Measurements from ENCODE around the gene ADAM33.

Gene ADAM33

DNA sequence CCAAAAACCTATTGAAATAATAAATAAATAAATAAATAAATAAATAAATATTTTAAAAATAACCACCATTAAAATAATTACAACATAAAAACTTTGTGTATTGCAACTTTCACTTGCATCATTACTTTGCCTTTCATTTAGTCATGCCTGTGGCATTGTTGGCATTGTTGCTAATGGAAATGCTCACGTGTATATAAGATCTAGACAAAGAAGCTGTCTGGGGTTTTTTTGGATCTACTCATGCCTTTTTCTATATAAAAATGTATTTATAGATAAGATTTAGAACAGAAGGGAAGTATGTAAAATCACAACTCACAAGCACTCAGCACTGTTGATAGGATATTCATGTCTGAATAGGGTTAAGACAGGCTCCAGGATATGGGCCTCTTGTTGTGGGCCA, 46.5 kb downstream of the ADAM33 start:
- no peak for DNase-seq

DNA sequence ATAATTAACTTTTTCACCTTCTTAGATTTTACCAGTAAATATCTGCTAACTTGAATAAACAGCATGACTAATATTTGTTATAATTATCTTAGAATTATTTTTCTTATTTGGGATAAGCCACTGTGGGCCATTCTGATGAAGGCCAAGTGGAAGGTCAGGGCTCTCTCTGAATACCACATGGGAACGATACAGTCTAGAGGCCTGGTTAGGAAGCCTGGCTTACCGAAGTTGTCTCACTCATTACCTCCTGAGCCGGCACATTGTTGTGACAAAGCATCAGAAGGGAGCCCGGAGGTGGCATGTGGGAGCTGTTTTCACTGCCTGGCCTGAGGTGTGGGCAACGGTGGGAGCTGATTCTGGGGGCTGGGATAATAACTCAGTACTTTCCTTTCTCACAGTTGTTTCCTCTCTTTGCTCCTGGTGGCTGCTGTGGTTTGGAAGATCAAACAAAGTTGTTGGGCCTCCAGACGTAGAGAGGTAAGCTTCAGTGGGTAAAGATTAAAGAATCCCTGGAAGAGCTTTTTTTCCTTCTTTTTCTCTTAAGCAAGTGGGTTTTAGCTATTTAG, 47.8 kb downstream of the ADAM33 start:
- no peak for DNase-seq

DNA sequence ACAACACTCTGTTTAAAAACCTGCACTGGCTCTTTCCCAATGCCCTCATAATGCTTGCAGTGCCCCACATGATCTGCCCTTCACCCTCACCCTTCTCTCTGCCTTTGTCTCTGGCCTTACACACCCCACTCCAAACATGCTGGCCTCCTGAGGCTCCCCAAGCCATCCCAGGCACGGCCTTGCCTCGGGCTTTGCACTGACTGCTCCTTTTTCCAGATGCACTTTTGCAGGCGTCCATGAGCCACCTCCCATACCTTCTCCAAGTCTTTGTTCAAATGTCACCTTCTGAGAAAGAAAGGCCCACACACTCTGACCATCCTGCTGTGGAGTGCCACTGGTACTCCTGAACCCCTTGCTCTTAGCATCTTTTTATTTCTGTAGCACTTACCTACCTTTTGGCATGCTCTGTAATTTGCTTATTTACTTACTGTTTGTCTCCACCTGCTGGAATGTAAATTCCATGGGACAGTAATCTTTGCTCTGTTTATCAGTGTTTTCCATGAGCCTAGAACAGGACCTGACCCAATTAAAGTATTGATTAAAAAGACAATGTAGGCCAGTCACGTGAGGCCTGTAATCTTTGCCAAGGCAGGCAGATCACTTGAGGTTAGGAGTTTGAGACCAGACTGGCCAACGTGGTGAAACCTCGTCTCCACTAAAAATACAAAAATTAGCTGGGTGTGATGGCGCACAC, 49.4 kb downstream of the ADAM33 start:
- DNase-seq, result peak; percentile 38

DNA sequence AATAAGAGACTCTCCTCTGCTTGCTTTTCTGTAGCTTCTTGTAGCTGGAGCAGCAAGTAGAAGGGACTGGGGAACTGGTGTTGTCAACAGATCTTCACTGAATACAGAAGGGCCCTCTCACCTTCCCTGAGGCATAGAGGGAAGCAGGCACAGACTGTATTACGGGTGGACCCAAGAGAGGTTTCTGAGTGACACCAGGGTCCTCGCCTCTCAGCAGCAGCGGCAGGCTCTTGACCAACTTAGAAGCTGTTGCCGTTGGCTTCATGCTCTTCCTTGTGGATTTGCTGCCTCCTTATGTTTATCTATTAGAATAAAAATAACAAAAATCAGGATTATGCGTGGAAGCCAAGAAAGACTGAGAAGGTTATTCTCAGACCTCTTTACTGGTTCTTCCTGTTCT, 50.3 kb downstream of the ADAM33 start:
- no peak for DNase-seq

DNA sequence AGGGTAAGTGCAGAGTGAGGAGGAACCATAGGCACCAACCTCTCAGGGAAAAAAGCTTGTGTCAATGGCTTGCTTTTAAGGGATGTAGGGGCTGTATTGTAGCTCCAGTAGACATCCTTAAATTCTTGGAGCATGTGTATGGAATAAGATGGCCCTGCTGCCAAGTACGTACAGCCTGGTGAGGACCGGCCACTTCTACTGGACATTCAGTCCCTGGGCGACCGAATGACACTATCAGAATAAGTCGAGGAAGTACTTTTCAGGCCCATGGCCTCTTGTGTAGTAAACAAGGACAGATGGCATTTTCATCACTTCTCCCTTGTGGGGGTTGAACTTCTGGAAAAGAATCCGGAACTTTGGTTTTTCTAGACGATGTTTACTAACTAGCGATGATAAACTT, 51.4 kb downstream of the ADAM33 start:
- no peak for DNase-seq

DNA sequence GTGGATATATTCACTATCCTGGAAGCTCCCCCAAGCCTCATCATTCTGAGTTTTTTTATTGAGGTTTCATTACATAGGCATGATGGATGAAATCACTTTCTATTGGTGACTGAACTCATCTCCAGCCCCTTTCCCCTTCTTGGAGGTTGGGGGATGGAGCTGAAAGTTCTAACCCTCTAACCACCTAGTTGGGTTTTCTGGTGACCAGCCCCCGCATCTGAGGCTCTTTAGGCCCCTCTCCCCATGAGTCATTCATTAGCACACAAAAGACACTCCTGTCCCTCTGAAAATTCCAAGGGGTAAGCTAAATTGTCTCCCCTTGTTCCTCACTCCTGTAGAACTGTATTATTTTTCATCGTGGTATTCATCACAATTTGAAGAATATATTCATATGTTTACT, 51.9 kb downstream of the ADAM33 start:
- no peak for DNase-seq

DNA sequence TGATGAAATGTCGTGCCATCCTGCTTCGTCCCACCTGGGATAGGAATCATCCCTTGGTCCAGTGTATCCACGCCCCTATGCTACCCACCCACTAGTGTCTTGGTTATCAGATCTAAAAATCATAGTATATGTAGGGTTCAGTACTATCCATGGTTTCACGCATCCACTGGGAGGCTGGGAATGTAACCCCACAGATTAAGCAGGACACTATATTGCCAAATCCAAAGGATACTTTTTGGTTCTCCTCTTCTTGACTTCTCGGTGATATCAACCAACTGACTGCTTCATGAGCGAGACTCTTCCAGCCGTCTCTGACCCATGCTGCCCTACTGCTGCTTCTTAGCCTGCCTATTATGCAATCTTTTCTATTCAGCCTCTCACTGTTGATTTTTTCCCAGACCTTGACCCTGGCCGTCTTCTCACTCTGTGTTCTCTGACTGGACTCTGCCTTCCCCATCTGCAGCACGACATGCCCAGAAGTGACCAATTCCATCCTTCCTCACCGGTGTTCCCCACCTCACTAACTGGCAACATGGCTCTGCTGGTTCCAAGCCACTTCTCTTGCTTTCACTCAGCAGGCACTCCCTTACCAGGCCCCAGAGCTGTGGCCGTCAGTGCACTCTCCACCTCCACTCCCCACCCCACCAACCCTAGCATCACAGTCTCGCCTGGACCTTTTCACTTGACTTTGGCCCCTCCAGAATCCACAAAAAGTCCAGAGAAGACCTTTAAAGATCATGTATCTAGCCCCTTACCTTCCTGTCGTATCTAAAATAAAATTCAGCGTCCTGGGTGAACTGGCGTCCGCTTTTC, 53.1 kb downstream of the ADAM33 start:
- no peak for DNase-seq

DNA sequence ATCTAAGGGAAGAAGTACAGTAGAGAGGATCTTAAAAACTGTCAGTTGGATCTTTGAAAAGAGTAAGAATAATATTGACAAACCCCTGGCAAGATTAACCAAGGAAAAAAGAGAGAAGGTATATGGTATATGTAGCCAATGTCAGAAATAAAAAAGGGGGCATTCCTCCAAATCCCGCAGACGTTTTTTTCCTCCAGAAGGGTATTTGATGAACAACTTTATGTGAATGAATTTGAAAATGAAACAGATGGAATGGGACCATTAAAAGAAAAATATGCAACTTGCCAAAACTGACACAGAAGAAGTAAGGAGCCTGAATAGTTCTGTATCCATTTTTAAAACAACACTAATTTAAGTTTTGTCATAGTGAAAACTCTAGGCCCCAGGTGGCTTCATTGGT, 54.3 kb downstream of the ADAM33 start:
- DNase-seq, result no peak

DNA sequence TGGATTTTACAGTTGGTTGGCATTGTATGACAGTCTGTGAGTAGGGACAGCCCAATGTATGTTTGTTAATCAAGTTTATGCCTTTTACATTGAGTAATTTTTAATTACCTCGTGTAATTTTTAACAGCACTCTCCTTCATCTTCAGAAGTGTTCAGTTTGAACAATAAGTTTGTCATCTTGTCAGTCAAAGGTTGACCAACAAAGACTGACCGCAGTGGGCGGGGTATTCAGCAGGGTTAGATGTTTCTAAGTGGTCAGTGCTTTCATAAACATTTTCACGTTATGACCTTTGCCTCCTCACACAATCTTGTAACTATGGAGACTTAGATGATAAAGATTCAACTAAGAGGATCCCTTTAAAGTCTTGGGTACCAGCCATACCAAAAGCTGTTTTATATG, 59.4 kb downstream of the ADAM33 start:
- no peak for DNase-seq

DNA sequence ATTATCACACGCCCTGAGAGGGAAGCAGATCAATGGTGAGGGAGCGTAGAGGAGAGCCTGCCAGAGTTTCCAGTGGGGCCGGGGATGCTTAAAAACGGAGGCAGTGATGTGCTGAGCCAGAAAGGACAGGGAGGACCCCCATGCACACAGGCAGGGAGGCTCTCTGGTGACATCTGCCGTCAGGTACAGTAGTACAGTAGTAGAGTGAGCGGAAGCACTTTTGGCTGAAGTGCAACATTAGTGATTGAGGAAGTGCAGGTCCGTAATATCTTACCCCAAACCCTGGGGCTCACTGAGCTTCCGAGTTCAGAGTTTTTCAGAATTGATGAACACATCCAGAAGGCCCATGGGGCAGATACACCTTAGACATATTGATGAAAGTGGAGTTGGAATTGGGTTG, 60.7 kb downstream of the ADAM33 start:
- no peak for DNase-seq

All from hematopoietic multipotent progenitor cell treated with erythropoietin and hydrocortisone succinate and interleukin-3 and kit ligand, for 4 days (in vitro differentiated cells).